ENCODE results near the gene DLG2.

DNA sequence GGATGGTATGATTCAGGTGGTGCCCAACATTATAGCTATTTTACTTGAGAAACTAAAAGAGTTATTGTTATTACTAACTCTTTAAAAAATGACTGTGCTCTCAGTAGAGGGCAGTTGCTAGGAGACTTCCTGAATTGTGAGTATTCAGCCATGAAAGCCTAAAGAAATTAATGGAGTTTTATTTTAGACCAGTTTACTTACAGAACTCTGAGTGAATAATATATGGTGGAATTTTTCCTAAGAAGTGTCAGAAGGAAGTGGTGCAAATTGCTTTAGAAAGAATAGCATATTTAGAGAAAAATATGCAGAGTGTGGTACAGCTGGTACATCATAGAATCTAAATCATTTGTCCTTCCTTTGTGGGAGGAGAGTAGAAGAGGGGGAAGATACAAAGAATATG, 1651.1 kb downstream of the DLG2 start:
- TF ChIP-seq, protein P1, sequence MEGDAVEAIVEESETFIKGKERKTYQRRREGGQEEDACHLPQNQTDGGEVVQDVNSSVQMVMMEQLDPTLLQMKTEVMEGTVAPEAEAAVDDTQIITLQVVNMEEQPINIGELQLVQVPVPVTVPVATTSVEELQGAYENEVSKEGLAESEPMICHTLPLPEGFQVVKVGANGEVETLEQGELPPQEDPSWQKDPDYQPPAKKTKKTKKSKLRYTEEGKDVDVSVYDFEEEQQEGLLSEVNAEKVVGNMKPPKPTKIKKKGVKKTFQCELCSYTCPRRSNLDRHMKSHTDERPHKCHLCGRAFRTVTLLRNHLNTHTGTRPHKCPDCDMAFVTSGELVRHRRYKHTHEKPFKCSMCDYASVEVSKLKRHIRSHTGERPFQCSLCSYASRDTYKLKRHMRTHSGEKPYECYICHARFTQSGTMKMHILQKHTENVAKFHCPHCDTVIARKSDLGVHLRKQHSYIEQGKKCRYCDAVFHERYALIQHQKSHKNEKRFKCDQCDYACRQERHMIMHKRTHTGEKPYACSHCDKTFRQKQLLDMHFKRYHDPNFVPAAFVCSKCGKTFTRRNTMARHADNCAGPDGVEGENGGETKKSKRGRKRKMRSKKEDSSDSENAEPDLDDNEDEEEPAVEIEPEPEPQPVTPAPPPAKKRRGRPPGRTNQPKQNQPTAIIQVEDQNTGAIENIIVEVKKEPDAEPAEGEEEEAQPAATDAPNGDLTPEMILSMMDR (IDR thresholded peaks at IDR 0.05; ENCODE audit: low read length) = no peak
- TF ChIP-seq EZH2 (optimal IDR thresholded peaks at IDR 0.05; ENCODE audit: low read depth, low read length) = no peak
- TF ChIP-seq EZH2phosphoT487 (IDR thresholded peaks at IDR 0.05; ENCODE audit: low read length) = no peak

All from MM.1S (cell line).